Lower leg skin (tissue), 4 donors: ENCODE measurements around the gene CACNA1S. TPM values are rescaled to one million over a fixed set of nuclear protein-coding genes. Genes with fewer than 3 reads are reported as not detected.

Experiments
- DNase-seq, 2 donors: peaks; one replicate each; pipeline ENCODE4 v3.0.0-alpha.2; 2019; ENCODE audit warnings: low spot score in 2 of 2
- H3K4me3 ChIP-seq: fragments of 200-600 bp; sonication (generic); 2 replicates; pipeline ENCODE4 v1.5.1; 2017; ENCODE audit warnings: mild to moderate bottlenecking, low read depth; ENCODE audit not compliant: poor library complexity, severe bottlenecking
- POLR2A ChIP-seq, 2 donors: fragments of 450-650 bp; IDR thresholded peaks; one replicate each; pipeline ENCODE4 v1.6.1; 2016 to 2017; ENCODE audit warnings: antibody characterized with exemption in 2 of 2, mild to moderate bottlenecking in 1 of 2, moderate library complexity in 1 of 2
- WGBS, 2 donors: methylation state at CpG; one replicate each; pipeline ENCODE4 v1.1.5; 2018; 5-methylcytosine and 5-hydroxymethylcytosine counted together
- intact Hi-C: fragments of 100-400 bp; cut with DNase I; formaldehyde crosslinking; loops from one replicate; pipeline ENCODE4 v1.15.0; 2023; ENCODE audit warnings: low total_unique reads
- total RNA-seq, 4 donors: library from RNA; depleted of rRNA; stranded (reverse); fragments of >200 nt; gene quantifications; one replicate each; pipeline ENCODE4 v1.1.0, GENCODE V29; 2016
- TF ChIP-seq, protein P1 (sequence below), 3 donors: fragments of 450-650 bp; IDR thresholded peaks; one replicate each; pipeline ENCODE4 v1.5.1; 2016; ENCODE audit warnings: antibody characterized with exemption in 3 of 3, mild to moderate bottlenecking in 3 of 3, moderate library complexity in 2 of 3

Gene CACNA1S
- total RNA-seq, 4 donors from 2014 or later: 0.04 TPM; not detected in 3

DNA sequence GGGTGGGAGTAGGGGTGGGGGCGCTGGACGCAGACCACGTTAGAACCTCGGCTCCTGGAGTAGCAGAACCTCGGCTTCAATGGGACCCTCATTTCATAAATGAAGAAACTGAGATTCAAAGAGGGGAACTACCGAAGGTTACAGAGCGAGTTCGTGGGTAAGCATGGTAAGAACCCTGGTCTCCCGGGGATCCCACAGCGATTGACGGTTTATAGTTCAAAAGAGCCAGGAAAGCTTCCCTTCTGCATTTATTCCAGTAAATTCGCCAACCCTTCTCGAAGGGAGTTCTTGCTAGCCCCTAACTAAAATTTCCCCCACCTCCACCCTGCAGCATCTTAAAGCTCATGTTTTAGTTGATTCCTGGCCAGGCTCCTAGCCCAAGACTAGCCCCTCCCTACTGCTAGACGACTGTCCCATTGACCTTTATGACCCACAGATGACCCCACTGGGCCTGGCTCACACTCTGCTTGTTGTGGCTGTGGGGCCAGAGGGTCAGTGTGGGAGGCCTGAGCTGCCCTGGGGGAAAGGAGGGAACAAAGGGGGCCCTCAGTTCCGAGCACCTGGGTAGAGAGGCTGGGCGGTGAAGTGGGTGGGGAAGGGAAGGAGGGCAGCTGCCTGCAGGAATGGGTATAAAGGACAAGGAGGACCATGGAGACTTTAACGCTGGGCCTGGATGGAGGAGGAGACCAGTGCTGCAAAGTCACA, 88.2 kb downstream of the CACNA1S start:
- peak in 1 of 2 donors; percentile 77 for DNase-seq
- intact Hi-C loops: no loop called here
- H3K4me3 ChIP-seq: no peak overlapping the region
- 52 to 58% methylated on average over 17 of the region's 17 CpGs for WGBS, 2 donors
- TF ChIP-seq, protein P1, sequence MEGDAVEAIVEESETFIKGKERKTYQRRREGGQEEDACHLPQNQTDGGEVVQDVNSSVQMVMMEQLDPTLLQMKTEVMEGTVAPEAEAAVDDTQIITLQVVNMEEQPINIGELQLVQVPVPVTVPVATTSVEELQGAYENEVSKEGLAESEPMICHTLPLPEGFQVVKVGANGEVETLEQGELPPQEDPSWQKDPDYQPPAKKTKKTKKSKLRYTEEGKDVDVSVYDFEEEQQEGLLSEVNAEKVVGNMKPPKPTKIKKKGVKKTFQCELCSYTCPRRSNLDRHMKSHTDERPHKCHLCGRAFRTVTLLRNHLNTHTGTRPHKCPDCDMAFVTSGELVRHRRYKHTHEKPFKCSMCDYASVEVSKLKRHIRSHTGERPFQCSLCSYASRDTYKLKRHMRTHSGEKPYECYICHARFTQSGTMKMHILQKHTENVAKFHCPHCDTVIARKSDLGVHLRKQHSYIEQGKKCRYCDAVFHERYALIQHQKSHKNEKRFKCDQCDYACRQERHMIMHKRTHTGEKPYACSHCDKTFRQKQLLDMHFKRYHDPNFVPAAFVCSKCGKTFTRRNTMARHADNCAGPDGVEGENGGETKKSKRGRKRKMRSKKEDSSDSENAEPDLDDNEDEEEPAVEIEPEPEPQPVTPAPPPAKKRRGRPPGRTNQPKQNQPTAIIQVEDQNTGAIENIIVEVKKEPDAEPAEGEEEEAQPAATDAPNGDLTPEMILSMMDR (IDR thresholded peaks at IDR 0.05): no peak
- TF ChIP-seq POLR2A (IDR thresholded peaks at IDR 0.05): no peak

- peak within 1 kb of the TSS; percentile 41 for H3K4me3 ChIP-seq
- WGBS, 2 donors: 1 to 2% methylated on average over 10 to 12 of the region's 53 CpGs
- peak; percentile 69 to 94 for DNase-seq
- TF ChIP-seq, protein P1 (IDR thresholded peaks at IDR 0.05): no peak
- no peak for TF ChIP-seq POLR2A (IDR thresholded peaks at IDR 0.05)
- intact Hi-C loops: no loop called here
These were observed 88.7 kb downstream of the CACNA1S start, which contains the start of gene KIF21B for GRCh38 chr1:201023517-201023902. TSS of gene KIF21B (minus strand) at chr1:201023714. CDS start at chr1:201023383, 331 bp downstream.

- H3K4me3 ChIP-seq: peak overlapping the region; percentile 41
- 11 to 16% methylated on average over 29 to 32 of the region's 56 CpGs for WGBS, 2 donors
- no peak for TF ChIP-seq POLR2A (IDR thresholded peaks at IDR 0.05)
- TF ChIP-seq, protein P1 (IDR thresholded peaks at IDR 0.05): no peak
- intact Hi-C loops: no loop called here
- DNase-seq: no peak
These were observed 89.3 kb downstream of the CACNA1S start for GRCh38 chr1:201022820-201023516.

DNA sequence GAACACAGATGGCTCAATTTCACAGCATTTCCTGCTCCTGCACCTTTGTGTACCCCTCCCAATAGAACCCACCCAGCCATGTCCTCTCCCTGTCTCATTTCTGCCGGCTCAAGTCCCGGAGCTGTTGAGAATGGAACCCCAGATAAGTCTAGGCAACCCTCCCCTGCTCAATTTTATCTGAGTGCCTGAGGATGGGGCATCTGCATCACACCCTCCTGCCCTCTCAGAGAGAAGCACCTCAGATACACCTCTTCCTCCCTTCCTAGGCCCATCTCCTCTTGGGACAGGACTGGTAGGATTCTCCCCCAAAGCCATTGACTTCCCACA, 89.8 kb downstream of the CACNA1S start:
- TF ChIP-seq, protein P1 (IDR thresholded peaks at IDR 0.05): no peak
- no peak for TF ChIP-seq POLR2A (IDR thresholded peaks at IDR 0.05)
- intact Hi-C loops: no loop called here
- no peak overlapping the region for H3K4me3 ChIP-seq
- DNase-seq: no peak
- 83 to 91% methylated on average over 2 of the region's 2 CpGs for WGBS, 2 donors

GRCh38 chr1:201021630-201022492, 90.4 kb downstream of the CACNA1S start:
- DNase-seq: no peak
- intact Hi-C loops: no loop called here
- no peak overlapping the region for H3K4me3 ChIP-seq
- WGBS, 2 donors: 89 to 90% methylated on average over 7 of the region's 7 CpGs
- TF ChIP-seq POLR2A (IDR thresholded peaks at IDR 0.05): no peak
- TF ChIP-seq, protein P1 (IDR thresholded peaks at IDR 0.05): no peak
